CD4-positive, alpha-beta T cell treated with Interleukin-1 beta for 1 hour (primary cell): ENCODE measurements around the gene ARMH3.

ENCODE experiments used
- DNase-seq, 2 donors: peaks; one replicate each; pipeline ENCODE4 v3.0.0-alpha.2; 2020 to 2022

Gene ARMH3

DNA sequence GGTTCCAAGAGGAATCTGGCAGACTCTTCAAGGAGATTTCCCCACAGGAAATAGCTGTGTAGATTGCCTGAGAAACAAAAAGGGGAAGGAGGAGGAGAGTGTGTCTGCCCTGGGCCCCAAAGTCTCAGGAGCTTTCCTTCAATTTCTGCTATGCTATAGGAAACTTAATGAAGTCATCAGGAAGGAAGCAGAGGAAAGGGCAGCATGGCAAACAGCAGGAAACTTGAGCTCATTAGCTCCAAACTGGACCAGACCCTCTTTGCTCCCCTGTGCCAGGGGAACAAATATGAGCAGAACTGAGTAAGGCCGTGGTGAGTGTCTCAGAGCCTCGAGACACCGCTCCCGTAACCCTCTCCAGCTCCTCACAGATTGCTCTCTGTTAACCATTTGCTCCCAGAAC lies 207.6 kb downstream of the ARMH3 start:
- no peak for DNase-seq

GRCh38 chr10:101845893-101846292 lies 210.1 kb downstream of the ARMH3 start:
- no peak for DNase-seq

DNA sequence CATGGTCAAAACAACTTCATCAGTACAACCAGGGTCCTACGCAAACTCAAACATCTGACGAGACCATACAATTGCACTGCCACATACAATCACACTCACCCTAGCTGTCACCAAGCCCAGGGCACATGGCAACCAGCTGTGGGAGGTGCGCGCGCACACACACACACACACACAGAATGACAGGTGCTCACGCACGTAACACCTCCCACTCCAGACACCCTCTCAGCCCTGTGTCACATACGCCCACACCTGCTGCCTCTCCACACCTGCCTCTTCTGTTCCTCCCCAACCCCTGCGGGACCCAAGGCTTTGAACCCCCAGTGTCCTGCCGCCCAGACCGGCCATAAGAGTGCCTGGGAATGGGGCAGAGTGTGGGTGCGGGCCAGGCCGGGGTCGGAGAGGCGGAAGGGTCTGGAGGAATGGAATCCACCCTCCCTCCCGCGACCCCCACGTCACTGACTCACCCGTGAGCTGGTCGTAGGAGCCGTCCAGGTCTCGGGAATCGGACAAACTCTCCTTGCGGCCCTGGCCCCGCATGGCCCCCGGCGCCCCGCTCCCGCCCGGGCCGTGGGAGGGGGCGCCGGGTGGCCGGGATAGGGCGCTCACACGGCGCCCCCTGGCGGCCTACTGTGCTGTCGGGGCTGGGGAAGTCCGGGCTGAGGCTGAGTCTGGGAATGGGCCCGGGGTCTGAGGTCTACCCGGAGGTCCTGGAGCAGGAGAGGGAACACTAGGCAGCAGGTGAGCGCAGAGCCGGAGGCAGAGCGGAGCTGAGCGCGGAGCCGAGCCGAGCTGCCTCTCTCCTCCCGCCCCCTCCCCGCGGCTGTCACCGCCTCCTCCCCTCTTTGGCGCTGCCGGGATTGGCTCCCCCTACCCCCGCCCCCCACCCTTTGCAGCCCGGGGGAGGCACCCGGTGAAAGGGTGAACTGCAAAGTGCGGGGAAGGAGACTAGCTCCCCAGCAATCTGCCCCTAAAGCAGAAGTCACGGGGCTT lies 212.6 kb downstream of the ARMH3 start, which contains the start of gene KCNIP2:
Gene KCNIP2 (minus strand): TSS at position 769 of the 990 bp plus-strand sequence. CDS start 232 bp downstream, at position 537.
- peak; percentile 62 to 75 for DNase-seq

DNA sequence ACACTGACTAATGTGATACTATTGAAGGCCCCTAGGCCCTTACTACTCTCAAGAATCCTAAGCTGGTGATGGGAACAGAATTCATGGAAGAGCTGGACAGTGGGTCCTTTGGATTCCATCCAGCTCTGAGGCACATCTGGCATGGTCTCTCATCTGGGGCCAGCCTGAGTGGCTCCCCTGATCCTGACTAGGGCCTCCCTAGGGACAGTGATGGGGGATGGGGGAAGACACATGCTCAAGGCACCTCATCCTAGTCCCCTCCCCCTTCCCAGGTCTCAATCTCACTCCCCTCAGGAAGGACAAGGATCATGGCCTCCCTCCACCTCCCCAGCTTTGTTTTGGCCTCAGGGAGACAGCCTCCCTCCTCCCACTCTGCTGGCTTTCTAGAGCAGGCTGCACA lies 214.1 kb downstream of the ARMH3 start:
- DNase-seq, result no peak

- DNase-seq, result peak; percentile 79
These were observed 215.1 kb downstream of the ARMH3 start for GRCh38 chr10:101840741-101841453.

DNA sequence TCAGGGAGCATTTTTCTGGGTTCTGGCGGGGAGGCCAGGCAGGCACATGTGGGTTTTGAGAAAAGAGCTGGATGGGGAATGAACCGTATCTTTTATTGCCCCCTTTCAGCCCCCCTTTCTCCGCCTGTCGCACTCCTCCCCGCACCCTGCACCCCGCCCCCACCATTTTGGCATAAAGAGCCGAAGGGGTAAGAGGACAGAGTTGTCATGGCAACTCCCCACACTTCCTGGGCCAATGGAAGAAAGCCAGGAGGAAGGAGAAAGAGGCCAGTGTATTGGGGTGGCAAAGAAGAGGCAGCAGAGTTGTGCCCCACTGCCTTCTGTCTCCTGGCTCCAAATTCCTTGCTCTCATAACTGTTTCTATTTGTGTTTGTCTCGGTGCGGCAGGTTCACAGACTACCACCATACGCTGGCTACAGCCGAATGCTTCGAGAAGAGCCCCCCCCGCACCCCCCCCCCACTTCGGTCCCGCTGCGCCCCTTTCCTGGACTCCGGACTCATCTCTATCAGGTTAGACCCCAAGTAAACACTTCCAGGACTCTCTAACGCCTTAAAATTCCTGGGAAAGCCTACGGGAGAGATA lies 215.8 kb downstream of the ARMH3 start:
- peak; percentile 16 to 48 for DNase-seq

- peak; percentile 64 to 70 for DNase-seq
These were observed 216.4 kb downstream of the ARMH3 start for GRCh38 chr10:101839416-101840063.

- no peak for DNase-seq
These were observed 217.0 kb downstream of the ARMH3 start for GRCh38 chr10:101839002-101839401.

DNA sequence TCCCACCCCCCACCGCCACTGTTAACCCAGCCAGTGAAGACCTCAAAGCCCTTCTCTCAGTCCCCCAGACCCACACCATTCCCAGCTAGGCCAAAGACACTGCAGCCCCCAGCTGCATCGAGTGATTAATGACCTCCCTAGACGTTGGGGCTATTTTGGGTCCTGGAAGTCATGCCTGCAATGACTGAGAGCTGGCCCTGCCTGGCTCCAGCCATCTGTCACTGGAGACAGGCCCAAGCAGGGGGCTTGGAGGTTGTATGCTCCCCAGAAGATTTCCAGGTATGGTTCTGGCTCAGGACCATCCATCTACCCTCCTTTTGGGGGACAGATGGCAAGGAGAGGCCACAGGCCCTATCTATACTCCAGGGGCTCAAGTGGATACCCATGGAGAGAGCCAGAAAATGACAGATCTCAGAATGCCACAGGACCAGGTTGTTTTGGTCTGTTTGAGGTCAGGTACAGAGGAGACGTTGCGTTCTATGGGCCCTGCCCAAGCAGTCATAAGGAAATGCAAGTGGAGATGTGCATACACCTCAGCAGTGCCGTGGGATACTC lies 217.5 kb downstream of the ARMH3 start:
- no peak for DNase-seq

GRCh38 chr10:101837748-101838147 lies 218.2 kb downstream of the ARMH3 start:
- DNase-seq, result no peak

DNA sequence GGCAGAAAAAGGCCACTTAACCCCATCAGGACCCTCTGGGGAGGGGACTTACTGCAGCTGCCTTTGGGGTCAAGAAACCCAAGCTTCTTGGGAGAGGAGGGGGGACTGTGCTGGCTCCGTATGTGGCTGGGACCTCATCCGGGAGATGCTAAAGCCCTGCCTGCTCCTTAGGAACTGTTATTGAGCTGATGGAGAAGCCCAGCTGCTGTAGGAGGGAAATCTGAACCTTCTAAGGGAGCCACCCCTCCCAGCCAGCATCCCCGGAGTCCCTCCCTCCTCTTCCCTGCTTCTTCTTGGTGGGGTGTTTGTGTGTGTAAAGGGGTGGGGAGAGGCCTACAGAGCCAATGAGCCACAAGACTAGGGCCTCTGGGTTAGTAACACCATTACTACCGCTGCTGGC lies 220.6 kb downstream of the ARMH3 start:
- no peak for DNase-seq

DNA sequence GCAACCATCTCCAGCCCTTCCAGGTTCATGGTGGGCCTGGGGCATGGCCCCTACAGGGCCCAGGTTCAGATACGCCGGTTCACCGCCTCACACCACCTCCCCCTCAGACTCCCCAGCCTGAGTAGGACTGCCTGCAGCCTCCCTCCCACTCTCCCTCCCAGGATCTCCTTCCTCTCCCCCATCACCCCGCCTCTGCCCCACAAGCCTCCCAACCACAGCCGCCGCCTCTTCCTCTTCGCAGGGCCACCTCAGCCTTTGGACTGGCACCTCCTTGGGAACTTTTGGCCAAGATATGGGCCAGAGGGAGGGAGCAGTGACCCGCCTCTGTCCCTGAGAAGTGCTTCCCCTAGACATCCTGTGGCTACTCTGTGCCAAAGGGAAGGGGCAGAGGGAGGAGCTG lies 221.6 kb downstream of the ARMH3 start:
- peak; percentile 33 to 35 for DNase-seq

GRCh38 chr10:101833466-101833865 lies 222.5 kb downstream of the ARMH3 start:
- DNase-seq, result no peak

GRCh38 chr10:101832325-101832771 lies 223.6 kb downstream of the ARMH3 start:
- DNase-seq, result no peak

- DNase-seq, result no peak
These were observed 224.7 kb downstream of the ARMH3 start for GRCh38 chr10:101831169-101831811.

DNA sequence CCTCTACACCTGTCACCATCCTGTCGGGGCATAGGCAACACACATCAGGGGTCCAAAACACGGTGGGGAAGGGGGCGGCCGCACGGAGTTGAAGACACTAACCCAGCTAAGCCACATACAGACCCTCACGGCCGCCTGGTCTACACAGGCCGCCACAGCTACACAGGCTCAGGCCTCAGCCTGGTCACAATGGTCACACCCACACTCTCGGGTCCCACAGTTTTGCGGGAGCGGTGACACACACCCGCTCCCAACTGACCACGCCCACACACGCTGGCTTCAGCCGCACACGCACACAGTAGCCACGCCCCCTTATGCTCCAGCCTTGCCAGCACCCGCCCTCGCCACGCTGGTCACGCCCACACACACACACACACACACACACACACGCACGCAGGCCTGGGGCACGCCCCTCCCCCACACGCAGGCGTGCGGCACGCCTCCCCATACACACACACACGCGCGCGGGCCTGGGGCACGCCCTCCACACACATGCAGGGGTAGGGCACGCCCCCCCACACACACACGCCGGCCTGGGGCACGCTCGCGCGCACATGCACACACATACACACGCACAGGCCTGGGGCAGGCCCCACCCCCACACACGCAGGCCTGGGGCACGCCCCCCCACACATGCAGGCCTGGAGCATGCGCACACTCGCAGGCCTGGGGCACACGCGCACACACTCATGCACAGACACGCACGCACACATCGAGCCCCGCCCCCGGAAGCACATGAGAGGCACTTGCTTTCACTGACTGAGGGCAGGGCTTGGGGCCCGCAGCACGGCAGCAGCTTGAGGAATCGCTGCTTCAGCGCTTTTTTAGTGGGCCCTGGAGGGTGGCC lies 225.4 kb downstream of the ARMH3 start:
- peak; percentile 95 to 96 for DNase-seq

DNA sequence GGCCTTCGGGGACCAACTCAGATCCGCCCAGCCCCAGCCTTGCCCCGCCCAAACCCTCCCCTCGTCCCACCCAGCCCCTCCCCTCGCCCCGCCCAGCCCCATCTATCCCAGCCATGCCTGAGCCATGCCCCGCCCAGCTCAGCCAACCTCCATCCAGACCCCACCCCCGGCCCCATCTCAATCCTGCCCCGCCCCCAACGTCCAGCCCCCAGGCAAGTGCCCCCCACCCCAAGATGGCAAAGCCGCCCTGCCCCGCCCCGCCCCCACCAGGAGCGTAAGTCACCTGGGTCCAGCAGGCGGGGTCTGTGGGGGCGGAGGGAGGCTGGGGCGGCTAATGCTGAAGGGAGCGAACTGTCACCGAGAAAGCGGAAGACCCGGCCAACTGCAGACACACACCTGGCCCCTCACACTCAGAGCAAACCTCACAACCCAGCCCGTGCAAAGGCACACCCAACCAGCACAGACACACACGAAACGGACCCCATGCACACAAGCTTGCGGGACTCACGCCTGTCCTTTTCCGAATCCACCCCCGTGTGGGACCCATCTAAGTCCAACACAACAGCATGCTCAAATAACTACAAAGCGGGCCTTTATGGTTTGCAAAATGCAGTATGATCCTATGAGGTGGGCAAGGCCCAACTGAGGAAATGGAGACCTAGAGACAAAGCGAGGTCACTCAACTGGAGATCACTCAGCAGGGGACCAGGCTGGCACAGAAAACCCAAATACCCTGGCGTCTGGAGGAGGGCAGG lies 226.2 kb downstream of the ARMH3 start:
- DNase-seq, result peak; percentile 73 to 86

- DNase-seq, result no peak
These were observed 227.0 kb downstream of the ARMH3 start for GRCh38 chr10:101828766-101829551.

DNA sequence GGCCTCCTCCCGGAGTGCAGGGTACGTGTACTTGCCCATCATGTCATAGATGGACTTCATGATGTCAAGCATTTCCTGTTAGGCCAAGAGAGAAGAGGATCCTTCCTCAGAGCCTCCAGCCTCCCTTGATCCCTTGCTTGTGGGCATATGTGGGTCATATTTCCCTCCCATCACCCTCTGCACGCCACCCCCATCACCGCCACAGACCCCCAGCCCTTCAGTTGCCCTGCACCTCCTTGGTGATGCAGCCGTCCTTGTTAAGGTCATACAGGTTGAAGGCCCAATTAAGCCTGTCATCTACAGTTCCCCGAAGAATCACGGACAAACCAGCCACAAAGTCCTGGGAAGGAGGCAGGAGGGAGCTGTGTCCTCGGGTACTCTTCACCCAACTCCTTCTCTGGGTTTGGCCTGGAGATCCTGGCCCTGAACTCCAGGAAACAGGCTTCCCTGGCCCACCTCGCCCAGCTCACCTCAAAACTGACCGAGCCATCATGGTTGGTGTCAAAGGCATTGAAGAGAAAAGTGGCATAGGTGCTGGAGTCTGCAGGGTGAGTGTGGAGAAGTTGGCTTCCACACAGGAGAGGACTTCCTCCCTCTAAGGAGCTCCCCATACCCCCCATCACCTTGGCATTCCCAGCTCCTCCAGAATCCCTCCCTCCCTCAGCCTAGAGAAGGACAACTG lies 227.9 kb downstream of the ARMH3 start:
- no peak for DNase-seq
